HG02763 (cell line): ENCODE measurements around the gene TTC6.

Experiments
- ATAC-seq: cut with Tn5 transposase; IDR thresholded peaks from one replicate; pipeline ENCODE4 v1.9.1; 2021; ENCODE audit warnings: mild to moderate bottlenecking, moderate library complexity; ENCODE audit not compliant: unreplicated experiment

The TTC6 gene

GRCh38 chr14:37618498-37619028 lies 23.1 kb downstream of the TTC6 start:
- ATAC-seq, result no peak

GRCh38 chr14:37620856-37621255 lies 25.4 kb downstream of the TTC6 start:
- ATAC-seq, result no peak

GRCh38 chr14:37622231-37622923 lies 26.9 kb downstream of the TTC6 start:
- ATAC-seq, result no peak

- ATAC-seq, result no peak
These were observed 28.1 kb downstream of the TTC6 start for GRCh38 chr14:37623426-37623951.

- no peak for ATAC-seq
These were observed 28.5 kb downstream of the TTC6 start for GRCh38 chr14:37623971-37624370.

GRCh38 chr14:37625597-37626595 lies 30.5 kb downstream of the TTC6 start:
- no peak for ATAC-seq

- ATAC-seq, result no peak
These were observed 41.9 kb downstream of the TTC6 start for GRCh38 chr14:37637341-37637740.

- no peak for ATAC-seq
These were observed 43.2 kb downstream of the TTC6 start for GRCh38 chr14:37638599-37638998.

GRCh38 chr14:37641117-37641516 lies 45.7 kb downstream of the TTC6 start:
- ATAC-seq, result no peak

- ATAC-seq, result no peak
These were observed 46.7 kb downstream of the TTC6 start for GRCh38 chr14:37642125-37642524.

- no peak for ATAC-seq
These were observed 48.3 kb downstream of the TTC6 start for GRCh38 chr14:37643701-37644100.
